Measurements from ENCODE around the gene NTPCR.

NTPCR gene

GRCh38 chr1:232970508-232970907 is 20.1 kb downstream of the NTPCR start:
- Histone ChIP-seq H3K4me1 (ENCODE audit: control insufficient read depth in 5 of 5, insufficient read depth in 5 of 5, low read length in 5 of 5) (peaks cover 0 to 20% (median 18%) of the 10 kb centered on the region in 5 donors), H3K4me3 (ENCODE audit: low read depth in 1 of 5, low read length in 5 of 5) (no peak overlapping the region), H3K27ac (ENCODE audit: low read depth, low read length) (no peak overlapping the region), H3K36me3 (ENCODE audit: control insufficient read depth in 5 of 5, insufficient read depth in 5 of 5, low read length in 5 of 5) (peaks cover 10 to 33% (median 30%) of the 10 kb centered on the region in 5 donors), H3K9ac (ENCODE audit: low read length in 5 of 5) (no peak overlapping the region), H3K27me3 (ENCODE audit: control insufficient read depth in 5 of 5, insufficient read depth in 4 of 5, low read length in 5 of 5) (no peaks in the 10 kb centered on the region), H3K9me3 (ENCODE audit: control insufficient read depth in 5 of 5, low read length in 5 of 5) (peaks cover 2 to 8% (median 5%) of the 10 kb centered on the region in 5 donors)

DNA sequence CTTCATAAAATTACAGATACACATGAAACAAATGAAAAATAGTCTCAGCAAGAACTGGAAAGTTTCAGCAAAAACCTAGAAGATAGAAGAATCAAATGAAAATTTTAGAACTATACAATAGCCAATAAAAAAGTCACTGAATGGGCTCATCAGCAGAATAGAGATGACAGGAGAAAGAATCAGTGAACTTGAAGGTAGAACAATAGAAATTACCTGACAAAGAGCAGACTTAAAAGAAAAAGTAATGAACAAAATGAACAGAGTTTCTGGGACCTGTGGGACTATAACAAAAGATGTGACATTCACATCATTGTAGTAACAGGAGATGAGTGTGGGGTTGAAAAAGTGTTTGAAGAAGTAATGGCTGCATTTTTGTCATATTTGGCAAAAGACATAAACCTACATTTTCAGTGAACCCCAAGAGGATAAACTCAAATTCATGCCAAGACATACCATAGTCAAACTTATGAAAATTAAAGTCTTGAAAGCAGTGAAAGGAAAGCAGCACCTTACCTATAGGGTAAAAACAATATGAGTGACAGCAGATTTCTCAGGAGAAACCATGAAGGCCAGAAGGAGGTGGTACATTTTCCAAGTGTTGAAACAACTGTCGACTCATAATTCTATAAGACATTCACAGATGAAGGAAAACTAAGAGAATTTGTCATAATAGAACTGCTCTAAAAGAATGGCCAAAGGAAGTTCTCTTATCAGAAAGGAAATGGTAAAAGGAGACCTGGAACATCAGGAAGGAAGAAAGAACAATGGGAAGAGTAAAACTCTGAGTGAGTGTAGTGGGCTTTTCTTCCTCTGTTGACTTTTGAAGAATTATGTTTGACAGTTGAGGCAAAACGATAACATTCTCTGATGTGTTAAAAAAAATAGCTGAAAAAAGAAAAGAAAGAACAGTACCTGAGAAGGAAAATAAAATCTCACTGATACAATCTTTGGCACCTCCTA is 23.5 kb downstream of the NTPCR start:
- peaks cover 0 to 18% (median 14%) of the 10 kb centered on the region in 5 donors for H3K4me1 ChIP-seq (ENCODE audit: control insufficient read depth in 5 of 5, insufficient read depth in 5 of 5, low read length in 5 of 5)
- H3K4me3 ChIP-seq (ENCODE audit: low read depth in 1 of 5, low read length in 5 of 5) = no peak overlapping the region
- H3K9me3 ChIP-seq (ENCODE audit: control insufficient read depth in 5 of 5, low read length in 5 of 5) = peaks cover 2 to 8% (median 5%) of the 10 kb centered on the region in 5 donors
- H3K9ac ChIP-seq (ENCODE audit: low read length in 5 of 5) = no peak overlapping the region
- peaks cover 7 to 53% (median 37%) of the 10 kb centered on the region in 5 donors for H3K36me3 ChIP-seq (ENCODE audit: control insufficient read depth in 5 of 5, insufficient read depth in 5 of 5, low read length in 5 of 5)
- H3K27me3 ChIP-seq (ENCODE audit: control insufficient read depth in 5 of 5, insufficient read depth in 4 of 5, low read length in 5 of 5) = no peaks in the 10 kb centered on the region
- H3K27ac ChIP-seq (ENCODE audit: low read depth, low read length) = no peak overlapping the region

- peaks cover 7 to 56% (median 34%) of the 10 kb centered on the region in 5 donors for H3K36me3 ChIP-seq (ENCODE audit: control insufficient read depth in 5 of 5, insufficient read depth in 5 of 5, low read length in 5 of 5)
- H3K4me1 ChIP-seq (ENCODE audit: control insufficient read depth in 5 of 5, insufficient read depth in 5 of 5, low read length in 5 of 5) = peaks cover 0 to 16% (median 8%) of the 10 kb centered on the region in 5 donors
- no peak overlapping the region for H3K4me3 ChIP-seq (ENCODE audit: low read depth in 1 of 5, low read length in 5 of 5)
- no peaks in the 10 kb centered on the region for H3K27me3 ChIP-seq (ENCODE audit: control insufficient read depth in 5 of 5, insufficient read depth in 4 of 5, low read length in 5 of 5)
- H3K9me3 ChIP-seq (ENCODE audit: control insufficient read depth in 5 of 5, low read length in 5 of 5) = peaks cover 2 to 8% (median 5%) of the 10 kb centered on the region in 5 donors
- H3K9ac ChIP-seq (ENCODE audit: low read length in 5 of 5) = no peak overlapping the region
- no peak overlapping the region for H3K27ac ChIP-seq (ENCODE audit: low read depth, low read length)
Observed at GRCh38 chr1:232974971-232975370, 24.6 kb downstream of the NTPCR start.

- H3K4me3 ChIP-seq (ENCODE audit: low read depth in 1 of 5, low read length in 5 of 5) = no peak overlapping the region
- H3K9me3 ChIP-seq (ENCODE audit: control insufficient read depth in 5 of 5, low read length in 5 of 5) = peaks cover 2 to 6% (median 5%) of the 10 kb centered on the region in 5 donors
- H3K9ac ChIP-seq (ENCODE audit: low read length in 5 of 5) = no peak overlapping the region
- no peaks in the 10 kb centered on the region for H3K27me3 ChIP-seq (ENCODE audit: control insufficient read depth in 5 of 5, insufficient read depth in 4 of 5, low read length in 5 of 5)
- no peak overlapping the region for H3K27ac ChIP-seq (ENCODE audit: low read depth, low read length)
- H3K4me1 ChIP-seq (ENCODE audit: control insufficient read depth in 5 of 5, insufficient read depth in 5 of 5, low read length in 5 of 5) = peaks cover 0 to 24% (median 12%) of the 10 kb centered on the region in 5 donors
- peaks cover 6 to 25% (median 10%) of the 10 kb centered on the region in 5 donors for H3K36me3 ChIP-seq (ENCODE audit: control insufficient read depth in 5 of 5, insufficient read depth in 5 of 5, low read length in 5 of 5)
Observed at GRCh38 chr1:232978091-232978634, 27.8 kb downstream of the NTPCR start.

- H3K4me3 ChIP-seq (ENCODE audit: low read depth in 1 of 5, low read length in 5 of 5) = no peak overlapping the region
- peaks cover 2 to 3% (median 3%) of the 10 kb centered on the region in 5 donors for H3K9me3 ChIP-seq (ENCODE audit: control insufficient read depth in 5 of 5, low read length in 5 of 5)
- H3K4me1 ChIP-seq (ENCODE audit: control insufficient read depth in 5 of 5, insufficient read depth in 5 of 5, low read length in 5 of 5) = peaks cover 0 to 24% (median 12%) of the 10 kb centered on the region in 5 donors
- peaks cover 2 to 22% (median 10%) of the 10 kb centered on the region in 5 donors for H3K36me3 ChIP-seq (ENCODE audit: control insufficient read depth in 5 of 5, insufficient read depth in 5 of 5, low read length in 5 of 5)
- no peak overlapping the region for H3K27ac ChIP-seq (ENCODE audit: low read depth, low read length)
- H3K9ac ChIP-seq (ENCODE audit: low read length in 5 of 5) = no peak overlapping the region
- H3K27me3 ChIP-seq (ENCODE audit: control insufficient read depth in 5 of 5, insufficient read depth in 4 of 5, low read length in 5 of 5) = no peaks in the 10 kb centered on the region
Observed at GRCh38 chr1:232978815-232979214, 28.4 kb downstream of the NTPCR start.

GRCh38 chr1:232979558-232979957 is 29.1 kb downstream of the NTPCR start:
- Histone ChIP-seq H3K4me3 (ENCODE audit: low read depth in 1 of 5, low read length in 5 of 5) (no peak overlapping the region), H3K27ac (ENCODE audit: low read depth, low read length) (no peak overlapping the region), H3K36me3 (ENCODE audit: control insufficient read depth in 5 of 5, insufficient read depth in 5 of 5, low read length in 5 of 5) (peaks cover 0 to 27% (median 13%) of the 10 kb centered on the region in 5 donors)

DNA sequence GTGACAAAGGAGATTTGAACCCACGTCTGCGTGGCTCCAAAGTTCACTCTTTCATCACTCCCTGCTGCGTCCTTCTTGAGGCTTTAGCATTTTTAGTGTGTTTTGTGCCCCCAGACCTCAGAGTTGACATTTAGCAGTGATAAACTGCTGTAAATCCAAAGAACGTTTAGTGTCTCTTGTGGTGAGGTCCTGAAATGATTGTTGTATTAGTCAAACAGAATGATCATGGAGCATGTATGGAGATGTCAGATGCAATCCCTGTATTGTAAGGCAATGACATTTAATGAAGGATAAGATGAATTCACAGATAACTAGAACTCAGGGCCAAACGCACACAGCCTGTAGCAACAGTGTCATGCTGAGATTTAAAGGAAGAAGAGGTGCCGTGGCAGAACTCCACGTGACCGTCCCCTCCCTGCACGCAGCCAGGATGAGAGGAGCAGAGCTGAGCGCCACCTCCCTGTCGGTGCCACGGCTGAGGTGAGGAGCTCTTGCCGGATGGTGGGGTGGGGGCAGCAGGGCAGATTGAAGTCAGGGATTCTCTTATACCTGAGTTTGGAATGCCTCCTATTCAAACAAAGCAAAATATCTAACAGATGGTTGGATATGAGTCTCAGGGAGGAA is 30.1 kb downstream of the NTPCR start:
- Histone ChIP-seq H3K36me3 (ENCODE audit: control insufficient read depth in 5 of 5, insufficient read depth in 5 of 5, low read length in 5 of 5) (peaks cover 0 to 28% (median 13%) of the 10 kb centered on the region in 5 donors), H3K27ac (ENCODE audit: low read depth, low read length) (no peak overlapping the region), H3K9me3 (ENCODE audit: control insufficient read depth in 5 of 5, low read length in 5 of 5) (no peaks in the 10 kb centered on the region), H3K4me3 (ENCODE audit: low read depth in 1 of 5, low read length in 5 of 5) (no peak overlapping the region), H3K4me1 (ENCODE audit: control insufficient read depth in 5 of 5, insufficient read depth in 5 of 5, low read length in 5 of 5) (peaks cover 0 to 16% (median 9%) of the 10 kb centered on the region in 5 donors), H3K9ac (ENCODE audit: low read length in 5 of 5) (no peak overlapping the region), H3K27me3 (ENCODE audit: control insufficient read depth in 5 of 5, insufficient read depth in 4 of 5, low read length in 5 of 5) (no peaks in the 10 kb centered on the region)

More at GRCh38 chr1:232979558-232979957, 29.1 kb downstream of the NTPCR start:
- Histone ChIP-seq H3K9me3 (ENCODE audit: control insufficient read depth in 5 of 5, low read length in 5 of 5) (no peaks in the 10 kb centered on the region), H3K27me3 (ENCODE audit: control insufficient read depth in 5 of 5, insufficient read depth in 4 of 5, low read length in 5 of 5) (no peaks in the 10 kb centered on the region), H3K4me1 (ENCODE audit: control insufficient read depth in 5 of 5, insufficient read depth in 5 of 5, low read length in 5 of 5) (peaks cover 0 to 24% (median 12%) of the 10 kb centered on the region in 5 donors), H3K9ac (ENCODE audit: low read length in 5 of 5) (no peak overlapping the region)

- H3K4me3 ChIP-seq (ENCODE audit: low read depth in 1 of 5, low read length in 5 of 5) = no peak overlapping the region
- H3K27me3 ChIP-seq (ENCODE audit: control insufficient read depth in 5 of 5, insufficient read depth in 4 of 5, low read length in 5 of 5) = no peaks in the 10 kb centered on the region
- peaks cover 0 to 10% (median 7%) of the 10 kb centered on the region in 5 donors for H3K4me1 ChIP-seq (ENCODE audit: control insufficient read depth in 5 of 5, insufficient read depth in 5 of 5, low read length in 5 of 5)
- peaks cover 0 to 33% (median 15%) of the 10 kb centered on the region in 5 donors for H3K36me3 ChIP-seq (ENCODE audit: control insufficient read depth in 5 of 5, insufficient read depth in 5 of 5, low read length in 5 of 5)
- no peaks in the 10 kb centered on the region for H3K9me3 ChIP-seq (ENCODE audit: control insufficient read depth in 5 of 5, low read length in 5 of 5)
- H3K27ac ChIP-seq (ENCODE audit: low read depth, low read length) = no peak overlapping the region
- H3K9ac ChIP-seq (ENCODE audit: low read length in 5 of 5) = no peak overlapping the region
Observed at GRCh38 chr1:232980986-232981560, 30.7 kb downstream of the NTPCR start.

- peaks cover 0 to 21% (median 5%) of the 10 kb centered on the region in 5 donors for H3K36me3 ChIP-seq (ENCODE audit: control insufficient read depth in 5 of 5, insufficient read depth in 5 of 5, low read length in 5 of 5)
- no peak overlapping the region for H3K4me3 ChIP-seq (ENCODE audit: low read depth in 1 of 5, low read length in 5 of 5)
- no peak overlapping the region for H3K27ac ChIP-seq (ENCODE audit: low read depth, low read length)
- no peak overlapping the region for H3K9ac ChIP-seq (ENCODE audit: low read length in 5 of 5)
- H3K9me3 ChIP-seq (ENCODE audit: control insufficient read depth in 5 of 5, low read length in 5 of 5) = no peaks in the 10 kb centered on the region
- H3K4me1 ChIP-seq (ENCODE audit: control insufficient read depth in 5 of 5, insufficient read depth in 5 of 5, low read length in 5 of 5) = peaks cover 0 to 9% (median 6%) of the 10 kb centered on the region in 5 donors
- H3K27me3 ChIP-seq (ENCODE audit: control insufficient read depth in 5 of 5, insufficient read depth in 4 of 5, low read length in 5 of 5) = no peaks in the 10 kb centered on the region
Observed at GRCh38 chr1:232982238-232982944, 32.0 kb downstream of the NTPCR start.

All from subcutaneous abdominal adipose tissue (tissue), 5 donors.